Neural cell (in vitro differentiated cells): ENCODE measurements around the gene SNAI1. TPM values are rescaled to one million over a fixed set of nuclear protein-coding genes. Genes with fewer than 3 reads are reported as not detected.

ENCODE experiments used
- H2AFZ ChIP-seq: fragments of 200-600, 300-800 bp; sonication (generic), shearing (Covaris generic); 2 replicates; pipeline ENCODE4 v1.6.0; 2014; ENCODE audit warnings: low read depth, mild to moderate bottlenecking, antibody characterized with exemption, low read length, moderate library complexity
- H3F3A ChIP-seq: fragments of 200-600 bp; shearing (Covaris generic); 2 replicates; pipeline ENCODE4 v1.6.1; 2016; ENCODE audit warnings: mild to moderate bottlenecking, moderate library complexity, mixed read lengths, antibody characterized with exemption, low read length; ENCODE audit not compliant: insufficient read depth, poor library complexity, severe bottlenecking
- H3K27ac ChIP-seq: fragments of 200-600, 300-800 bp; sonication (generic), shearing (Covaris generic); 2 replicates; pipeline ENCODE4 v1.5.1; 2014; ENCODE audit warnings: mild to moderate bottlenecking, low read length, moderate library complexity
- H3K27me3 ChIP-seq: fragments of 300-800, 200-600 bp; sonication (generic), shearing (Covaris generic); 2 replicates; pipeline ENCODE4 v1.6.0; 2014; ENCODE audit warnings: mild to moderate bottlenecking, low read depth, low read length, moderate library complexity; ENCODE audit not compliant: insufficient read depth
- H3K36me3 ChIP-seq: fragments of 300-800, 200-600 bp; sonication (generic), shearing (Covaris generic); 2 replicates; pipeline ENCODE4 v1.5.1; 2014; ENCODE audit warnings: mild to moderate bottlenecking, antibody characterized with exemption, low read length, moderate library complexity; ENCODE audit not compliant: insufficient read depth
- H3K4me2 ChIP-seq: fragments of 300-800, 200-600 bp; sonication (generic), shearing (Covaris generic); 2 replicates; pipeline ENCODE4 v1.6.0; 2014; ENCODE audit warnings: mild to moderate bottlenecking, low read length
- H3K4me3 ChIP-seq: fragments of 300-800, 200-600 bp; sonication (generic), shearing (Covaris generic); 2 replicates; pipeline ENCODE4 v1.5.1; 2014; ENCODE audit warnings: mild to moderate bottlenecking, low read length, moderate library complexity
- H3K79me2 ChIP-seq: fragments of 200-600 bp; shearing (Covaris generic); replicated peaks from 2 replicates; pipeline ENCODE4 v1.6.0; 2014; ENCODE audit warnings: mild to moderate bottlenecking, low read length, moderate library complexity; ENCODE audit not compliant: insufficient read depth
- H3K9ac ChIP-seq: fragments of 300-800, 200-600 bp; sonication (generic), shearing (Covaris generic); 2 replicates; pipeline ENCODE4 v1.6.1; 2016; ENCODE audit warnings: mild to moderate bottlenecking, low read length, mixed read lengths
- H3K9me2 ChIP-seq: fragments of 200-600 bp; shearing (Covaris generic); 2 replicates; pipeline ENCODE4 v1.6.1; 2016; ENCODE audit warnings: mild to moderate bottlenecking, low read length, mixed read lengths; ENCODE audit not compliant: insufficient read depth
- H3K9me3 ChIP-seq: fragments of 200-600, 300-800 bp; sonication (generic), shearing (Covaris generic); 2 replicates; pipeline ENCODE4 v1.6.1; 2016; ENCODE audit warnings: mild to moderate bottlenecking, mixed run types, low read length, moderate library complexity, mixed read lengths
- H4K20me1 ChIP-seq: fragments of 200-600 bp; shearing (Covaris generic); 2 replicates; pipeline ENCODE4 v1.6.1; 2016; ENCODE audit warnings: mild to moderate bottlenecking, mixed run types; ENCODE audit not compliant: insufficient read depth
- EP300 ChIP-seq: fragments of 450-650 bp; conservative IDR thresholded peaks from 2 replicates; pipeline ENCODE4 v1.6.1; 2014; ENCODE audit warnings: antibody characterized with exemption, mild to moderate bottlenecking, moderate library complexity; ENCODE audit not compliant: poor library complexity, severe bottlenecking
- EZH2 ChIP-seq: fragments of 200-600, 300-800 bp; shearing (Covaris generic), sonication (generic); IDR thresholded peaks from 2 replicates; pipeline ENCODE4 v1.6.1; 2014; ENCODE audit warnings: antibody characterized with exemption, low read length, borderline replicate concordance, mild to moderate bottlenecking; ENCODE audit not compliant: insufficient read depth, poor library complexity, severe bottlenecking
- MXI1 ChIP-seq: fragments of 450-650 bp; conservative IDR thresholded peaks from 2 replicates; pipeline ENCODE4 v1.6.1; 2014; ENCODE audit warnings: antibody characterized with exemption, mild to moderate bottlenecking; ENCODE audit not compliant: poor library complexity, severe bottlenecking
- POLR2AphosphoS5 ChIP-seq: IDR thresholded peaks from 2 replicates; pipeline ENCODE4 v1.6.1; 2012
- RAD21 ChIP-seq: fragments of 450-650 bp; conservative IDR thresholded peaks from 2 replicates; pipeline ENCODE4 v1.6.1; 2014; ENCODE audit warnings: antibody characterized with exemption, mild to moderate bottlenecking, moderate library complexity
- SMC3 ChIP-seq: fragments of 450-650 bp; conservative IDR thresholded peaks from 2 replicates; pipeline ENCODE4 v1.6.1; 2014; ENCODE audit warnings: antibody characterized with exemption, mild to moderate bottlenecking, moderate library complexity; ENCODE audit not compliant: poor library complexity
- TAF1 ChIP-seq: IDR thresholded peaks from 2 replicates; pipeline ENCODE4 v1.6.1; 2012; ENCODE audit warnings: low read depth
- polyA plus RNA-seq: library from polyadenylated mRNA; depleted of rRNA; stranded (reverse); fragments of >200 nt; gene quantifications from 2 replicates; pipeline ENCODE4 v1.2.3, GENCODE V29; 2014
- TF ChIP-seq, protein P1 (sequence below): fragments of 450-650 bp; IDR thresholded peaks from 2 replicates; pipeline ENCODE4 v1.5.1; 2014; ENCODE audit warnings: antibody characterized with exemption, mild to moderate bottlenecking, moderate library complexity; ENCODE audit not compliant: poor library complexity, severe bottlenecking
- TF ChIP-seq, protein P2 (sequence below): IDR thresholded peaks from 2 replicates; pipeline ENCODE4 v1.6.1; 2012; ENCODE audit warnings: borderline replicate concordance

Gene SNAI1
- polyA plus RNA-seq, 1 donor from 2014 or later: 0.31 TPM

DNA sequence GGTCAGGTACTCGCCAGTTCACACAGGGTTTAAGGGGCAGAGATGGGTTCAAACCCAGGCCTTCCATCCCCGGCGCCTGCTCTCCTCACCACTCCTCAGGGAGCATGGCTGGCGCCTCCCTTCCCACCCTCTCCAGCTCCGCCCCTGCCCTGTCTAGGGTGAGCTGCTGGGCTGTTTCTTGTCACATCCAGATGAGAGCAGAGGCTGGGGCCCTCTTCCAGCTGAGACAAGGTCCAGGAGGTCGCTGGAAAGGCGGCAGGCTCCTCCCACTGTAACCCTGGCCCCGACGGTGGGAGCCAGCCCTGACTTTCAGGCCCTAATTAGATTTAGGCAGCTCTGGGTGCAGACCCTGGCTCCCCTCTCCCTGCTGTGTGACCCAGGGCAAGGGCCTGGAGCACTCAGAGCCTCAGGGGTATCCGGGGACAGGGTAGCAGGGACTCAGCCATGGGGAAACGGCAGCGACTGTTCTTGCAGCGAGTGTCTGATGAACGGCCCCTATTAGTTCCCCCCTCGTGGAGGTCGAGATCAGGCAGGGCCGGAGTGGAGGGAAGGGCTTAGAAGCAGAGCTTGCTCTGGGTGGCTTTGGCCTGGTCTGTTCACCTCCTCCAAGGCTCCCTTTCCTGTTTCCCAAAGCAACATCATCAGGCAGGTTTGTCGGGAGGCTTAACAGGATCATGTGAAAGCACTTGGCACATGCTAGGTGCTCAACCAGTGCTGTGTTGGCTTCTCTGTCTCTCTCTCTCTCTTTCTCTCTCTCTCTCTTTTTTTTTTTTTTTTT, 33.4 kb downstream of the SNAI1 start:
- no peak overlapping the region for H3K9ac ChIP-seq
- no peak overlapping the region for H3K4me2 ChIP-seq
- no peaks in the 10 kb centered on the region for H3K27me3 ChIP-seq
- no peak overlapping the region for H2AFZ ChIP-seq
- H3K9me3 ChIP-seq: no peaks in the 10 kb centered on the region
- TF ChIP-seq EZH2 (no peak), POLR2AphosphoS5 (no peak)
- no peak overlapping the region for H3K27ac ChIP-seq
- no peaks in the 10 kb centered on the region for H4K20me1 ChIP-seq
- H3K79me2 ChIP-seq: no peaks in the 10 kb centered on the region
- H3K4me3 ChIP-seq: no peak overlapping the region
- H3K9me2 ChIP-seq: no peaks in the 10 kb centered on the region
- no peaks in the 10 kb centered on the region for H3F3A ChIP-seq
- H3K36me3 ChIP-seq: no peaks in the 10 kb centered on the region

DNA sequence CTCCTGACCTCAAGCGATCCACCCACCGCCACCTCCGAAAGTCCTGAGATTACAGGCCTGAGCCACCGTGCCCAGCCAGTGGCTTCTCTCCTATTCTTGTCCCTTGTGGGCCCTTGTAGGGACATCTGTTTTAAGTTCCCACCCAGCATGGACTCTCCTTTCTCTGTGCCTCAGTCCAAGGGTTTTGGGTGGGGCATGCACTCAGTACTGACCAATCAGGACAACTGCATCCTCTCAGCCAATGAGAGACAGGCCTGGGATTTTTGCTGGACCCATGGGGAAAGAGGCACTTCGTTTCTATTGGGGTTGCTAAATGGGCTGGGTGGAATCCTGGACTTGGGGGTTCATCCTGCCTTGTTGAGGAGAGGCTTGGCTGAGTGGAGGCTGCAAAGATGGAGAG, 34.4 kb downstream of the SNAI1 start:
- H4K20me1 ChIP-seq: no peaks in the 10 kb centered on the region
- H3K9ac ChIP-seq: no peak overlapping the region
- no peaks in the 10 kb centered on the region for H3F3A ChIP-seq
- H3K4me2 ChIP-seq: no peak overlapping the region
- no peaks in the 10 kb centered on the region for H3K27me3 ChIP-seq
- no peaks in the 10 kb centered on the region for H3K9me2 ChIP-seq
- no peaks in the 10 kb centered on the region for H3K9me3 ChIP-seq
- H3K4me3 ChIP-seq: no peak overlapping the region
- no peak for TF ChIP-seq MXI1
- H3K36me3 ChIP-seq: no peaks in the 10 kb centered on the region
- no peaks in the 10 kb centered on the region for H3K79me2 ChIP-seq
- no peak overlapping the region for H2AFZ ChIP-seq
- no peak overlapping the region for H3K27ac ChIP-seq

DNA sequence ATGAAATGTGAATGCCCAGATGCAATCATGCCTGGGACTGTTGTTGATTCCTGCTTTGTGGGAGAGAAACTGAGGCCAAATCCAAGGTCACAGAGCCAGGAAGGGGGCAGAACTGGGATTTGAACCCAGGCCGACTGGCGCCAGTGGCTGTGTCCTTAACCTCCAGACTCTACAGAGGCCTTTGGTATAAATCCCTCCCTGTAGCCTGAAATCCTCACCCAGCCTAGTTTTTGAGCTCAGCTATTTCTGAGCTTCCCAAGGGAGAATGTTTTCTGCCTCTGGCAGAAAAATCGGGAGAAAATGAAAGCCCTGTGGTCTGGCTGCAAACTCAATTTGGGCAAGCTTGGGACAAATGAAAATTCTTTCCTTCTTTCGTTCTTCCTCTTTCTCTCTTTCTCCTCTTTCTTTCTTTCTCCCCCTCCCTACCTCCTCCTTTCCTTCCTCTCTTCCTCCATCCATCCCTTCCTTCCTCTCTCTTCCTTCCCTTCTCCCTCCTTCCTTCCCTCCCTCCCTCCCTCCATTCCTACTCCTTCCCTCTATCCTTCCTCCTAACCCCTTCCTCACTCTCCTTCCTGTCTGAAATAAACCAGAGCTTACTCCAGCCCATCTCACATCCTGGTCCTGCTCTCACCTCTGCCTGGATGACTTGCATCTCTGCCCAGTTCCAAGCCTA, 34.9 kb downstream of the SNAI1 start:
- Histone ChIP-seq H3K4me3 (no peak overlapping the region), H3K9me2 (no peaks in the 10 kb centered on the region)

More for the DNA sequence above, 34.9 kb downstream of the SNAI1 start:
- no peaks in the 10 kb centered on the region for H3K9me3 ChIP-seq
- no peaks in the 10 kb centered on the region for H4K20me1 ChIP-seq
- H3K4me2 ChIP-seq: no peak overlapping the region
- H3K36me3 ChIP-seq: no peaks in the 10 kb centered on the region
- TF ChIP-seq EZH2: no peak
- TF ChIP-seq MXI1: no peak
- TF ChIP-seq, protein P1, sequence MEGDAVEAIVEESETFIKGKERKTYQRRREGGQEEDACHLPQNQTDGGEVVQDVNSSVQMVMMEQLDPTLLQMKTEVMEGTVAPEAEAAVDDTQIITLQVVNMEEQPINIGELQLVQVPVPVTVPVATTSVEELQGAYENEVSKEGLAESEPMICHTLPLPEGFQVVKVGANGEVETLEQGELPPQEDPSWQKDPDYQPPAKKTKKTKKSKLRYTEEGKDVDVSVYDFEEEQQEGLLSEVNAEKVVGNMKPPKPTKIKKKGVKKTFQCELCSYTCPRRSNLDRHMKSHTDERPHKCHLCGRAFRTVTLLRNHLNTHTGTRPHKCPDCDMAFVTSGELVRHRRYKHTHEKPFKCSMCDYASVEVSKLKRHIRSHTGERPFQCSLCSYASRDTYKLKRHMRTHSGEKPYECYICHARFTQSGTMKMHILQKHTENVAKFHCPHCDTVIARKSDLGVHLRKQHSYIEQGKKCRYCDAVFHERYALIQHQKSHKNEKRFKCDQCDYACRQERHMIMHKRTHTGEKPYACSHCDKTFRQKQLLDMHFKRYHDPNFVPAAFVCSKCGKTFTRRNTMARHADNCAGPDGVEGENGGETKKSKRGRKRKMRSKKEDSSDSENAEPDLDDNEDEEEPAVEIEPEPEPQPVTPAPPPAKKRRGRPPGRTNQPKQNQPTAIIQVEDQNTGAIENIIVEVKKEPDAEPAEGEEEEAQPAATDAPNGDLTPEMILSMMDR: no peak
- TF ChIP-seq, protein P2, sequence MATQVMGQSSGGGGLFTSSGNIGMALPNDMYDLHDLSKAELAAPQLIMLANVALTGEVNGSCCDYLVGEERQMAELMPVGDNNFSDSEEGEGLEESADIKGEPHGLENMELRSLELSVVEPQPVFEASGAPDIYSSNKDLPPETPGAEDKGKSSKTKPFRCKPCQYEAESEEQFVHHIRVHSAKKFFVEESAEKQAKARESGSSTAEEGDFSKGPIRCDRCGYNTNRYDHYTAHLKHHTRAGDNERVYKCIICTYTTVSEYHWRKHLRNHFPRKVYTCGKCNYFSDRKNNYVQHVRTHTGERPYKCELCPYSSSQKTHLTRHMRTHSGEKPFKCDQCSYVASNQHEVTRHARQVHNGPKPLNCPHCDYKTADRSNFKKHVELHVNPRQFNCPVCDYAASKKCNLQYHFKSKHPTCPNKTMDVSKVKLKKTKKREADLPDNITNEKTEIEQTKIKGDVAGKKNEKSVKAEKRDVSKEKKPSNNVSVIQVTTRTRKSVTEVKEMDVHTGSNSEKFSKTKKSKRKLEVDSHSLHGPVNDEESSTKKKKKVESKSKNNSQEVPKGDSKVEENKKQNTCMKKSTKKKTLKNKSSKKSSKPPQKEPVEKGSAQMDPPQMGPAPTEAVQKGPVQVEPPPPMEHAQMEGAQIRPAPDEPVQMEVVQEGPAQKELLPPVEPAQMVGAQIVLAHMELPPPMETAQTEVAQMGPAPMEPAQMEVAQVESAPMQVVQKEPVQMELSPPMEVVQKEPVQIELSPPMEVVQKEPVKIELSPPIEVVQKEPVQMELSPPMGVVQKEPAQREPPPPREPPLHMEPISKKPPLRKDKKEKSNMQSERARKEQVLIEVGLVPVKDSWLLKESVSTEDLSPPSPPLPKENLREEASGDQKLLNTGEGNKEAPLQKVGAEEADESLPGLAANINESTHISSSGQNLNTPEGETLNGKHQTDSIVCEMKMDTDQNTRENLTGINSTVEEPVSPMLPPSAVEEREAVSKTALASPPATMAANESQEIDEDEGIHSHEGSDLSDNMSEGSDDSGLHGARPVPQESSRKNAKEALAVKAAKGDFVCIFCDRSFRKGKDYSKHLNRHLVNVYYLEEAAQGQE: no peak
- TF ChIP-seq POLR2AphosphoS5: no peak
- TF ChIP-seq EP300: no peak
- no peak for TF ChIP-seq RAD21
- no peak for TF ChIP-seq SMC3
- no peak for TF ChIP-seq TAF1
- no peak overlapping the region for H3K27ac ChIP-seq
- no peaks in the 10 kb centered on the region for H3F3A ChIP-seq
- no peak overlapping the region for H3K9ac ChIP-seq
- no peak overlapping the region for H2AFZ ChIP-seq
- H3K27me3 ChIP-seq: no peaks in the 10 kb centered on the region
- H3K79me2 ChIP-seq: no peaks in the 10 kb centered on the region
